ENCODE data around the gene SH3PXD2A.
"Not testable (repeated sequence)": the region's sequence is repeated elsewhere in the genome, so short reads cannot be mapped to it uniquely, and the experiment has no call there.

- TF ChIP-seq POLR2AphosphoS5, TAF1, POLR2A, SPI1, POU2F2 (IDR thresholded peaks at IDR 0.05; ENCODE audit: low read depth, low read length): not testable (repeated sequence)
Measured at GRCh38 chr10:103731026-103731425, 124.3 kb downstream of the SH3PXD2A start.

Measured in GM12891 (cell line).